ENCODE measurements around the gene HNRNPUL1.

Gene HNRNPUL1

DNA sequence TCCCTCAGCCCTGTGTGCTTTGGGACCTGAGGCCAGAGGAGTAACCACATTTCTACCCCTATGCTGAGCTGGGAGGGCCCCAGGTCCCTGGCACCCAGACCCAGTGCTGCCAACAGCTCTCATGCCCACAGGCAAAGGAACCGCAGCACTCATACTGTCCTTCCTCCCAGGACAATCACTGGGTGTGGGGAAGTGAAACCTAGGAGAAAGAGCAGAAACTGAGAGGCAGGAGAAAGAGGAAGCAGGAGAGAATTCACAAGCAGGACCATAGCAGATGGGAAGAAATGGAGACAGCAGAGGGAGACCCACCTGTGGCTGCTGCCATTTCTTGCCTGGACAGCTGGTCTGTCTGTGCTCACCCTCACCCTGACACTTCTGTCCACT, 64.7 kb downstream of the HNRNPUL1 start:
- TF ChIP-seq, protein P1, sequence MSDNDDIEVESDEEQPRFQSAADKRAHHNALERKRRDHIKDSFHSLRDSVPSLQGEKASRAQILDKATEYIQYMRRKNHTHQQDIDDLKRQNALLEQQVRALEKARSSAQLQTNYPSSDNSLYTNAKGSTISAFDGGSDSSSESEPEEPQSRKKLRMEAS (IDR thresholded peaks at IDR 0.05), result no peak
- TF ChIP-seq CEBPB (IDR thresholded peaks at IDR 0.05), result no peak
- TF ChIP-seq, protein P2, sequence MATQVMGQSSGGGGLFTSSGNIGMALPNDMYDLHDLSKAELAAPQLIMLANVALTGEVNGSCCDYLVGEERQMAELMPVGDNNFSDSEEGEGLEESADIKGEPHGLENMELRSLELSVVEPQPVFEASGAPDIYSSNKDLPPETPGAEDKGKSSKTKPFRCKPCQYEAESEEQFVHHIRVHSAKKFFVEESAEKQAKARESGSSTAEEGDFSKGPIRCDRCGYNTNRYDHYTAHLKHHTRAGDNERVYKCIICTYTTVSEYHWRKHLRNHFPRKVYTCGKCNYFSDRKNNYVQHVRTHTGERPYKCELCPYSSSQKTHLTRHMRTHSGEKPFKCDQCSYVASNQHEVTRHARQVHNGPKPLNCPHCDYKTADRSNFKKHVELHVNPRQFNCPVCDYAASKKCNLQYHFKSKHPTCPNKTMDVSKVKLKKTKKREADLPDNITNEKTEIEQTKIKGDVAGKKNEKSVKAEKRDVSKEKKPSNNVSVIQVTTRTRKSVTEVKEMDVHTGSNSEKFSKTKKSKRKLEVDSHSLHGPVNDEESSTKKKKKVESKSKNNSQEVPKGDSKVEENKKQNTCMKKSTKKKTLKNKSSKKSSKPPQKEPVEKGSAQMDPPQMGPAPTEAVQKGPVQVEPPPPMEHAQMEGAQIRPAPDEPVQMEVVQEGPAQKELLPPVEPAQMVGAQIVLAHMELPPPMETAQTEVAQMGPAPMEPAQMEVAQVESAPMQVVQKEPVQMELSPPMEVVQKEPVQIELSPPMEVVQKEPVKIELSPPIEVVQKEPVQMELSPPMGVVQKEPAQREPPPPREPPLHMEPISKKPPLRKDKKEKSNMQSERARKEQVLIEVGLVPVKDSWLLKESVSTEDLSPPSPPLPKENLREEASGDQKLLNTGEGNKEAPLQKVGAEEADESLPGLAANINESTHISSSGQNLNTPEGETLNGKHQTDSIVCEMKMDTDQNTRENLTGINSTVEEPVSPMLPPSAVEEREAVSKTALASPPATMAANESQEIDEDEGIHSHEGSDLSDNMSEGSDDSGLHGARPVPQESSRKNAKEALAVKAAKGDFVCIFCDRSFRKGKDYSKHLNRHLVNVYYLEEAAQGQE (IDR thresholded peaks at IDR 0.05; ENCODE audit: low read depth), result no peak
- TF ChIP-seq TAF1 (IDR thresholded peaks at IDR 0.05; ENCODE audit: low read depth), result no peak
- TF ChIP-seq, protein P3, sequence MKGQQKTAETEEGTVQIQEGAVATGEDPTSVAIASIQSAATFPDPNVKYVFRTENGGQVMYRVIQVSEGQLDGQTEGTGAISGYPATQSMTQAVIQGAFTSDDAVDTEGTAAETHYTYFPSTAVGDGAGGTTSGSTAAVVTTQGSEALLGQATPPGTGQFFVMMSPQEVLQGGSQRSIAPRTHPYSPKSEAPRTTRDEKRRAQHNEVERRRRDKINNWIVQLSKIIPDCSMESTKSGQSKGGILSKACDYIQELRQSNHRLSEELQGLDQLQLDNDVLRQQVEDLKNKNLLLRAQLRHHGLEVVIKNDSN (IDR thresholded peaks at IDR 0.05), result no peak
- no peak for TF ChIP-seq YY1 (IDR thresholded peaks at IDR 0.05; ENCODE audit: low read depth)
- no peak for TF ChIP-seq TCF12 (IDR thresholded peaks at IDR 0.05; ENCODE audit: low read depth)
- no peak for TF ChIP-seq RAD21 (IDR thresholded peaks at IDR 0.05; ENCODE audit: low read depth)
- TF ChIP-seq TEAD4 (IDR thresholded peaks at IDR 0.05), result no peak
- no peak for TF ChIP-seq EGR1 (IDR thresholded peaks at IDR 0.05)
- no peak for TF ChIP-seq FOXM1 (IDR thresholded peaks at IDR 0.05; ENCODE audit: borderline replicate concordance, low read depth)
- no peak for TF ChIP-seq NFIC (IDR thresholded peaks at IDR 0.05)
- TF ChIP-seq EP300 (IDR thresholded peaks at IDR 0.05; ENCODE audit: borderline replicate concordance), result no peak
- TF ChIP-seq ZBTB7A (IDR thresholded peaks at IDR 0.05; ENCODE audit: low read depth), result no peak
- TF ChIP-seq CREB1 (IDR thresholded peaks at IDR 0.05; ENCODE audit: low read depth), result no peak

DNA sequence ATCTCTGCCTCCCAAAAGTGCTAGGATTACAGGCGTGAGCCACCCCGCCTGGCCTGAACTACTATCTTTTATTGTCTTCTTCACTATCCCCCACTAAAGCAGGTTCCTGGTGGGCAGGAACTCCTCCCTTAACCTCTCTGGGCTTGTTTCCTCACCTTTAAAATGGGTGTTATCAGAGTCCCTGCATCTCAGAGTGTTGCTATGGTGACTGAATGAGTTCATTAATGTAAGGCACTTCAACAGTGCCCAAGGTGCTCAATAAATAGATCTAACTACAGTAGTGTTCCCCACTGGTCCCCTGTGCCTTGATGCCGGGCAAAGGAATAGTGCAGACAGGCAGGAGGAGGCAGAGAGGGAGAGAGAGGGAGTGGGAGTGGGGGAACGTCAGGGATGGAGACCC, 66.3 kb downstream of the HNRNPUL1 start:
- no peak for TF ChIP-seq EGR1 (IDR thresholded peaks at IDR 0.05)
- TF ChIP-seq TEAD4 (IDR thresholded peaks at IDR 0.05), result no peak
- no peak for TF ChIP-seq NFIC (IDR thresholded peaks at IDR 0.05)
- TF ChIP-seq CEBPB (IDR thresholded peaks at IDR 0.05), result no peak
- TF ChIP-seq, protein P3 (IDR thresholded peaks at IDR 0.05), result no peak
- no peak for TF ChIP-seq FOXM1 (IDR thresholded peaks at IDR 0.05; ENCODE audit: borderline replicate concordance, low read depth)
- TF ChIP-seq, protein P2 (IDR thresholded peaks at IDR 0.05; ENCODE audit: low read depth), result no peak

DNA sequence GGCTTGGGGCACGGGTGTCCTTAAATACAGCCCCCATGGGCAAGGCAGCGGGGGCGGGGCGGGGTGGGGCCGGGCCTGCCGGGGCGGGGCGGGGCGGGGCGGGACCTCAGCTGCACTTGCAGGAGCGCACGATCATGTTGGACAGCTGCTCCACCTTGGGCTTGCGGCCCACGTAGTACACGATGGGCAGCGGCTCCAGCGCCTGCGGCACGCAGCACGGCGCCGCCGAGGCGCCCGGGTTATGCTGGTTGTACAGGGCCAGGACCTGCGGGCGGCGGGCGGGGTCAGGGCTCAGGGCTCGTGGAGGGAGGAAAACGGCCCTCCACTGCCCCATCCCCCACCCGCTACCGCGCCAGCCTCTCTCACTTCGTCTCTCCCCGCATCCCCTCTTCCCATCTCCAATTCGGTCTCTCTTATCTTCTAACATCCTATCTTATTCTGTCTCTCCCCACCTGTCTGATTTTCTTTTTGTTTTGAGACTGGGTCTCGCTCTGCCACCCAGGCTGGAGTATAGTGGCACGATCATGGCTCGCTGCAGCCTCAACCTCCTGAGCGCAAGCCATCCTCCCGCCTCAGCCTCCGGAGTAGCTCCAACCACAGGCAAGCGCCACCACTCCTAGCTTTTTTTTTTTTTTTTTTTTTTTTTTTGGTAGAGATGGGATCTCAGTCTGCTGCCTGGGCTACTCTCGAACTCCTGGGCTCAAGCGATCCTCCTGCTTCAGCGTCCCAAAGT, 66.9 kb downstream of the HNRNPUL1 start:
- TF ChIP-seq, protein P1 (IDR thresholded peaks at IDR 0.05), result no peak
- TF ChIP-seq FOXM1 (IDR thresholded peaks at IDR 0.05; ENCODE audit: borderline replicate concordance, low read depth), result no peak

DNA sequence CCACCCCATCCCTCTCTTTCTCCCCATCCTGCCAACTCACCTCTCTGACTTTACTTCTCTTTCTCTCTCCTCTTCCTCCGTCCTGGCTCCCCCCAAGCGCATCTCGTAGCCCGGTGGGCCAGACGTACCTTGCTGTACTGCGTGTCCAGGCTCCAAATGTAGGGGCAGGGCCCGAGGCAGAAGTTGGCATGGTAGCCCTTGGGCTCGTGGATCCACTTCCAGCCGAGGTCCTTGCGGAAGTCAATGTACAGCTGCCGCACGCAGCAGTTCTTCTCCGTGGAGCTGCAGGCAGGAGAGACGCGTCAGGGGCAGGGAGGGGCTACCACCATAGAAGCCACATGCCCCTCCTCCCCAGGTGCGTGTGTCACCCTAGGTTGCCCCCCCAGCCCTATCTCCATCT, 67.8 kb downstream of the HNRNPUL1 start:
- TF ChIP-seq EP300 (IDR thresholded peaks at IDR 0.05; ENCODE audit: borderline replicate concordance) (no peak), YY1 (IDR thresholded peaks at IDR 0.05; ENCODE audit: low read depth) (no peak), CREB1 (IDR thresholded peaks at IDR 0.05; ENCODE audit: low read depth) (no peak), TEAD4 (IDR thresholded peaks at IDR 0.05) (no peak), CEBPB (IDR thresholded peaks at IDR 0.05) (no peak), FOXM1 (IDR thresholded peaks at IDR 0.05; ENCODE audit: borderline replicate concordance, low read depth) (no peak), ZBTB7A (IDR thresholded peaks at IDR 0.05; ENCODE audit: low read depth) (no peak), TCF12 (IDR thresholded peaks at IDR 0.05; ENCODE audit: low read depth) (no peak), NFIC (IDR thresholded peaks at IDR 0.05) (no peak), EGR1 (IDR thresholded peaks at IDR 0.05) (no peak), TAF1 (IDR thresholded peaks at IDR 0.05; ENCODE audit: low read depth) (no peak), RAD21 (IDR thresholded peaks at IDR 0.05; ENCODE audit: low read depth) (no peak)
- TF ChIP-seq, protein P1 (IDR thresholded peaks at IDR 0.05), result no peak
- TF ChIP-seq, protein P3 (IDR thresholded peaks at IDR 0.05), result no peak
- TF ChIP-seq, protein P2 (IDR thresholded peaks at IDR 0.05; ENCODE audit: low read depth), result no peak
